HFF-Myc (cell line): ENCODE measurements around the gene SYTL3.

Experiments
- DNase-seq: peaks from one replicate; pipeline ENCODE4 v3.0.0-alpha.2; 2011; ENCODE audit warnings: low read depth; ENCODE audit errors: extremely low read depth
- H3K4me3 ChIP-seq: replicated peaks from 2 replicates; pipeline ENCODE4 v1.5.1; 2011; ENCODE audit warnings: low read depth, mild to moderate bottlenecking, control low read depth, low read length
- TF ChIP-seq, protein P1 (sequence below): IDR thresholded peaks from 2 replicates; pipeline ENCODE4 v1.5.1; 2012; ENCODE audit warnings: mild to moderate bottlenecking, low read depth, low read length, control low read depth; ENCODE audit errors: missing control alignments

The SYTL3 gene

DNA sequence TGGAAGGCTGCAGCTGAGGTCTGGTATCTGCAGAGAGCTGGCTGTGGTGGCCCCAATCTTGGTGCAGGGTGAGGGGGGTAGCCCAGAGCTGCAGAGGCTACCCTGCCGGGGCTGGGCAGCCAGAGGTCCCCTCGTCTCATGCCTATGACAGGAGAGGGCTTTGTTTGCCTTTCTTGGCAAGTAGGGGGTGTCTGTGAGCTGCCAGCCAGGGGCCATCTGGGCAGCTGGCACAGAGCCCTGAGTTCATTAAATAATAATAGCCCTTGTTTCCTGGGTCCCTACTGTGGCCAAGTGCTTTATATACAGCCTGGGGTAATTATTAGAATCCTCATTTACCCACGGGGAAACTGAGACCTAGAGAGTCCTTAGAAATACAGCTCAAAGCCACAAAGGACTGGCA, 102.8 kb downstream of the SYTL3 start:
- H3K4me3 ChIP-seq: no peak overlapping the region
- DNase-seq: no peak
- TF ChIP-seq, protein P1, sequence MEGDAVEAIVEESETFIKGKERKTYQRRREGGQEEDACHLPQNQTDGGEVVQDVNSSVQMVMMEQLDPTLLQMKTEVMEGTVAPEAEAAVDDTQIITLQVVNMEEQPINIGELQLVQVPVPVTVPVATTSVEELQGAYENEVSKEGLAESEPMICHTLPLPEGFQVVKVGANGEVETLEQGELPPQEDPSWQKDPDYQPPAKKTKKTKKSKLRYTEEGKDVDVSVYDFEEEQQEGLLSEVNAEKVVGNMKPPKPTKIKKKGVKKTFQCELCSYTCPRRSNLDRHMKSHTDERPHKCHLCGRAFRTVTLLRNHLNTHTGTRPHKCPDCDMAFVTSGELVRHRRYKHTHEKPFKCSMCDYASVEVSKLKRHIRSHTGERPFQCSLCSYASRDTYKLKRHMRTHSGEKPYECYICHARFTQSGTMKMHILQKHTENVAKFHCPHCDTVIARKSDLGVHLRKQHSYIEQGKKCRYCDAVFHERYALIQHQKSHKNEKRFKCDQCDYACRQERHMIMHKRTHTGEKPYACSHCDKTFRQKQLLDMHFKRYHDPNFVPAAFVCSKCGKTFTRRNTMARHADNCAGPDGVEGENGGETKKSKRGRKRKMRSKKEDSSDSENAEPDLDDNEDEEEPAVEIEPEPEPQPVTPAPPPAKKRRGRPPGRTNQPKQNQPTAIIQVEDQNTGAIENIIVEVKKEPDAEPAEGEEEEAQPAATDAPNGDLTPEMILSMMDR: peak; percentile 30

DNA sequence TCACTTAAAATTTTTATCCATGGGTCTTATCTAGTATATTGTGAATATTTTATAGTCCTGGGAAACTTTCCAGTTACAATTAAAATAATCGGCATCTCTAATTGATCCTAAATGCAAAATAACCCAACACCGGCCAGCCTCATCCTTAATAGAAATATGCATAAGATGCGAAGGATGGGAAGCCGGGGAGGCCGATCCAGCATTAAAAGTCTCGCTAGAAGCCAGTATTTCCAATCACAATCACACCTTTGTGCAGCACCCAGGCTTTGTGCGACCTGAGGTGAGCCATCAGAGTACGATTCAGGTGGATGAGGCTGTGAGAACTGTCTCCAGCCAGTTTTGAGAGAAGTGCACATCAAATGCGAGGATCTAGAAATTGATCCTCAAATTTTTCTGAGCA, 104.0 kb downstream of the SYTL3 start:
- TF ChIP-seq, protein P1: no peak
- DNase-seq: no peak
- no peak overlapping the region for H3K4me3 ChIP-seq

DNA sequence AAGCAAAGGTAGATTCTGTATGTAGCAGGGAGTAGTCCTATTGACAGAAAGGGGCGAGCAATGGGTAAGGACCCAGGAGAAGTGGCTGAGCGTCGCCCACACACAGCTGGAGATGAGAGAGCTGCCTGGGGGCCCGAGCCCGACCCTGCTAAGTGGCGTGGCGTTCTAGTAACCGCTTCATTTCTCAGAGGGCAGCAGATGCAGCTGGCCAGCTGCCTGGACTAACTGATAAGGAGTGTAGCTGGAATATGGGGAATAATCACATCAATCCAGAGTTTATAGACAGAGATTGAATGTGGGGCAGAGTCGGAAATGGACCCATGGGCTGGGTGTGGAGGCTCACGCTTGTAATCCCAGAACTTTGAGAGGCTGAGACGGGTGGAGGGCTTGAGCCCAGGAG, 104.9 kb downstream of the SYTL3 start:
- H3K4me3 ChIP-seq: no peak overlapping the region
- no peak for DNase-seq
- TF ChIP-seq, protein P1: no peak

DNA sequence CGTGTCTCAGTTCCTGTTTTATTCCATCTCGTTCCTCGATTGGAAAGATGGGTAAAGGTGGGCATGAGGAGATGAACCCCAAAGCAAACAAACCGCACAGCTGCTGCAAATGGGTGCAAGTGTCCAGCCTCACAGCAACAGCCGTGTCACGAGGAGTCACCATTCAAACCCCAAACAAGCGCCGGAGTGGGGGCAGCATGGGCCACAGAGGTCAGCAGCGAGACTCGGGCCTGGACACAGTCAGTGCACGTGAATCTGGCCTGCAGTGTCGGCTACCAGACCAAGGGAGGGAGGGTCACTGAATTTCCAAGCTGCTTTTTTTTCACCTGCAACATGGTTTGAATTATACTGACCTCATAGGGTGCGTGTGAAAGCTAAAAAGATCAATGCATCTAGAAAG, 105.8 kb downstream of the SYTL3 start:
- DNase-seq: no peak
- TF ChIP-seq, protein P1: no peak
- no peak overlapping the region for H3K4me3 ChIP-seq

DNA sequence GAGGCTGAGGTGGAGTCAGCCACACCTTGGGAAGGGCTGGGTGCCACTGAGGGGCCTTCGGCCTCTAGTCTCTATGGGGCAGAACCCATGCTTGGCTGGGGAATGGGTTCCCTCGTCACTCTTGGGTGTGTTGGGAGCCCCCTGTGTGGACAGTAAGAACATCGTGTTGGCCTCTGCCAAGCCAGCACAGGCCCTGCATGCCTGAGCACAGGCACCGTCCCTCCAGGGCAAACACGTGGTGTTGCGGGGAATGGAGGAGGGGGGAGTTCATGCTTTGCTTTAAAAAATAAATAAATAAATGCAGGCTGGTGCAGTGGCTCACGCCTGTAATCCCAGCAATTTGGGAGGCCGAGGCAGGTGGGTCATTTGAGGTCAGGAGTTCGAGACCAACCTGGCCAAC, 106.3 kb downstream of the SYTL3 start:
- H3K4me3 ChIP-seq: no peak overlapping the region
- DNase-seq: no peak
- TF ChIP-seq, protein P1: no peak

DNA sequence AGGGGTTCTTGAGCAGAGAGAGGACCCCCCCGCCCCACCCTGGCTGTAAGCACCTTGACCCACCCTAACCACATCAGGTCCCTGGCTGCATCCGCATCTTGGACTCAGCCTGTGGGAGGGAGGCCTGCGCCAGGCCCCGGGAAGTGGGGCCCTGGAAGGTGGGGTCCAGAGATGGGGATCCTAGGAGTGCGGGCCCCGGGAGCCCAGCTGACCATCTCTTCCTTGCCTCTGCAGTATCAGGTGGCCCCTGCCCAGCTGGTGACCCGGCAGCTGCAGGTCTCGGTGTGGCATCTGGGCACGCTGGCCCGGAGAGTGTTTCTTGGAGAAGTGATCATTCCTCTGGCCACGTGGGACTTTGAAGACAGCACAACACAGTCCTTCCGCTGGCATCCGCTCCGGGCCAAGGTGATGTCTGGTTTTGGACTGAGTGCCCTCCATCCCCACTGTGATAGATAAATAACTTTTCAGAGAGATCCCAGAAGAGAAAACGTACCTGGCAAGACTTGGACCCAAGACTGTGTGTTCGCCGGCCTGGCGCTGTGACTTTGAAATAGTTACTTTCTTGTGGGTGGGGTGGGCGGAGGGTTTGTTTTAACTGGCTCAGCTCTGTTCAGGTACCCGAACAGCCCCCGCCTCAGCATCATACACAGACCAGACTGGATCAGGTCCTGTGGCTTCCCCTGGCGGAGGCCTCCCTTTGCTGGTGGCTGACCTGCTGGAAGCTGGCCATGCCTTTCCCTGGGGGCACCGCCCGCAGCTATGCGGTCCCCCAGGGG, 107.3 kb downstream of the SYTL3 start:
- DNase-seq: no peak
- H3K4me3 ChIP-seq: no peak overlapping the region
- TF ChIP-seq, protein P1: no peak

DNA sequence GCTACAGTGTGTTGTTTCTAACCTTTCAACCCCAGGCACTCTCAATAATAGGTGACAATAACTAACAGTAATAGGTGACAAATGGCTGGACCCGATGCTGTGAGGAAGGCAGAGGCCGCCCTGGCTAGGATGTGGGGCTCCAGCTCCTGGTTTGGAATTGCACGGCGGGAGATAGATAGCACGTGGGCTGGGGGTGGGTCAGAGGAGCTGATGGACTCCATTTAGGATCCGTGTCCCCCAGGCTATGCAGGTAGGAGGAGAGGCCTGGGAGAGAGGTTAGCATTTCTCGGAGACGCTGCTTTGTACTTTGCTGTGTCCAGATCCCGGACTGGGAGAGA, 107.9 kb downstream of the SYTL3 start:
- no peak overlapping the region for H3K4me3 ChIP-seq
- no peak for DNase-seq
- TF ChIP-seq, protein P1: no peak
